Stimulated activated CD8-positive, alpha-beta memory T cell treated with anti-CD3 and anti-CD28 coated beads, Interleukin-12 subunit alpha, Interleukin-12 subunit beta, amount 100 ng/mL, for 1 hour (primary cell): ENCODE measurements around the gene NR1I2.

Experiments used
- DNase-seq: peaks from one replicate; pipeline ENCODE4 v3.0.0-alpha.2; 2020; ENCODE audit warnings: low read depth

The NR1I2 gene

GRCh38 chr3:119781330-119782198 lies at the start of gene NR1I2:
TSS of gene NR1I2 (plus strand) at chr3:119782101.
- no peak for DNase-seq

DNA sequence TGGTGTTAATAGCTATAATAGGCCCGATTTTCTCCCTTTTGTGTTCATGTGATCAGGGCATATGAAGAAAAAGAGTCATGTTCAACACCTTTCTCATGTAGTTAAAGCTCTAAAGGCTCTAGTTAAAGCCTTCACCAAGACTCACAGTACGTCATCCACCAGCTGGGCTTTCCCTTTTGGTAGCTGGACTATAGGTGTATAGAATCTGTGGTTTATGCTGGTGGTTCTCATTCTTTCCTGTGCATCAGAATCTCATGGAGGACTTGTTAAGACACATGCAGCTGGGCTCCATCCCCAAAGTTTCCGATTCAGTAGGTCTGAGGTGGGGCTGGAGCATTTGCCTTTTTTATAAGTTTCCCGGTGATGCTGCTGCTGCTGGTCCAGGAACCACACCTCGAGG lies 48.1 kb upstream of the NR1I2 start:
- DNase-seq = no peak

GRCh38 chr3:119738741-119739140 lies 43.2 kb upstream of the NR1I2 start:
- no peak for DNase-seq

GRCh38 chr3:119741657-119742590 lies 40.0 kb upstream of the NR1I2 start:
- DNase-seq = no peak

GRCh38 chr3:119743921-119744320 lies 38.0 kb upstream of the NR1I2 start:
- no peak for DNase-seq

- no peak for DNase-seq
Measured at GRCh38 chr3:119745942-119746341, 36.0 kb upstream of the NR1I2 start.

DNA sequence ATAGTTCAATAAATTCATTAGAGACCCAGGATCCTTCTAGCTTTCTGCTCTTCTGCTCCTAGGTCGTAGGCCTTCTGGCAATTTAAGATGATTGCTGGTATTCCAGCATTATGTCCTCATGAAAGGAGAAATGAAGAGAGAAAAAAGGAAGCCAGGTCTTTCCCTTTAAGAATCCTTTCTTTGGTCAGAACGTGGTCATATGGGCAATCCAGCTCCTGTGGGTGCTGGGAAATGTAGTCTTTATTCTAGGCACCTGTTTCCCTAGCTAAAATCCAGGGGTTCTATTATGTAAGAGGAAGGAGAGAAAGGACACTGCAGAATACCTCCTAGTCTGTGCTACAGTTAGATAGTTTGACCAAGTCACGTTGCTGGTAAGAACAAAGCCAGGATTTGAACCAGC lies 35.5 kb upstream of the NR1I2 start:
- no peak for DNase-seq

DNA sequence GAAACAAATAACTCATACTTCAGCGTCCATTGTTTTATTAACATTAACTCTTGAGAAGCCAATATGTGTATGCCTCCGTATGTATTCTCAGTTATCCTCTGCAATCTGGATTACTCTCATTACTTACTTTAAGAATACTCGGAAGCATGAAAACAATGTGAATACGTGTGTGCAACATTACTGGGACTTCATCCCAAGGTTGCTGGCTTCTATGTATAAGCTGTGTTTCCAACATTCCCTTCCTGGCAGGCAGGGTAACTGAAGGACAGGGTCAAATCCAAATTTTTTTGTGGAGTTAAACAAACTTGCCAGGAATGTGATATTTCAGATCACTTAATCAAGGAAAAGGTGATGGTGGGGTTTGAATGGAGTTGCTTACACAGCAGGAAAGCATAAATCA lies 34.5 kb upstream of the NR1I2 start:
- DNase-seq = no peak

DNA sequence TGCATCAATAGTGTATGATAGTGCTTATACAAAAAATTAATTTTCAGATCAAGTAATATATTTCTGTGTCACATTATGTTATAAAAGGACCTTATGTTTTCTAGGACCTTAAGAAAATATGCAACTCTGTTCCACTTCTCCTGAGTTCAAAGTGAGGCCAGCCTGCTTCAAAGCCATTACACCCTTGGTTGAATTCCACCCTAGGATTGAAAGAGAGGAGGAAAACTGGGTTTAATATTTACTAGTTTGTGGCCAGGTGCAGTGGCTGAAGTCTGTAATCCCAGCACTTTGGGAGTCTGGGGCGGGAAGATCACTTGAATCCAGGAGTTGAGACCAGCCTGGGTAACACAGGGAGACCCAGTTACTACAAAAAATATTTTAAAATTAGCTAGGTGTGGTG lies 32.9 kb upstream of the NR1I2 start:
- DNase-seq = no peak

DNA sequence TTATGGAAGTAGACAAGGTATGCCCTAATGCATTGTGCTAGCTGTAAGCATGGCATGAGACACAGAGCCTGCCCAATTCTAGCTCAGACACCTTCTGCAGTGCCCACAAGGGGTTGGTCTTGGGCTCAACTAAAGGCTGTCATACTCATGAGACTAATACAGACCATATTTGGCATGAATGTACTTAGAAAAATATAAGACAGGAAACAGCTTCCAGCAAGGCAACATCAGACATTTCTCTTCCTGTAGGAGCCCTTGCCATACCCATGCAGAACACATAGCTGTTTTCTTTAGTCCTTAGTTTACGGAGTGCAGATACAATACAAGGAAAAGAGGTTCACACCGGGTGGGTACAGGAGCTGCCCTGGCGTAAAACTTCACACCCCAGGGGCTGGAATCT lies 30.5 kb upstream of the NR1I2 start:
- no peak for DNase-seq

- DNase-seq = no peak
Measured at GRCh38 chr3:119759962-119760361, 21.9 kb upstream of the NR1I2 start.

DNA sequence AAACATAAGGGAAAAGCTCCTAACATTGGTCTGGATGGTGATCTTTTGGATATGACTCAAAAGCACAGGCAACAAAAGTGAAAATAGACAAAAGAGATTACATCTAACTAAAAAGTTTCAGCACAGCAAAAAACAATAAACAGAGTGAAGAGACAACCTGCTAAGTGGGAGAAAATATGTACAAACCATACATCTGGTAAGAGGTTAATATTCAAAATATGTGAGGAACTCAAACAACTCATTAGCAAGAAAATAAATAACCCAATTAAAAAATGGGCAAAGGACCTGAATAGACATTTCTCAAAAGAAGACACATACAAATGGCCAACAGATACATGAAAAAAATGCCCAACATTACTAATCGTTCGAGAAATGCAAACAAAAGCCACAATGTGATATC lies 19.0 kb upstream of the NR1I2 start:
- DNase-seq = no peak

DNA sequence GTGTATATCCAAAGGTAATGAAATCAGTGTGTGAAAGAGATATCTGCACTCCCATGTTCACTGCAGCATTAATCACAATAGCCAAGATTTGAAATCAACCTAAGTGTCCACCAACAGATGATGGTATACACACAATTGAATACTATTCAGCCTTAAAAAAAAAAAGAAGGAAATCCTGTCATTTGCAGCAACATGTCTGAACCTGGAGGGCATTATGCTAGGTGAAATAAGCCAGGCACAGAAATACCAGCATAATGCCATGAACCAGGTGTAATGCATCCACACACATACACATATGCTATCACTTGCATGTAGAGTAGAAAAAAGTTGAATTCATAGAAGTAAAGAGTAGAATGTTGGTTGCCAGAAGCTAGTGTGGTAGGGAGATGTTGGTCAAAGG lies 18.4 kb upstream of the NR1I2 start:
- DNase-seq = no peak

GRCh38 chr3:119765239-119765638 lies 16.7 kb upstream of the NR1I2 start:
- no peak for DNase-seq

DNA sequence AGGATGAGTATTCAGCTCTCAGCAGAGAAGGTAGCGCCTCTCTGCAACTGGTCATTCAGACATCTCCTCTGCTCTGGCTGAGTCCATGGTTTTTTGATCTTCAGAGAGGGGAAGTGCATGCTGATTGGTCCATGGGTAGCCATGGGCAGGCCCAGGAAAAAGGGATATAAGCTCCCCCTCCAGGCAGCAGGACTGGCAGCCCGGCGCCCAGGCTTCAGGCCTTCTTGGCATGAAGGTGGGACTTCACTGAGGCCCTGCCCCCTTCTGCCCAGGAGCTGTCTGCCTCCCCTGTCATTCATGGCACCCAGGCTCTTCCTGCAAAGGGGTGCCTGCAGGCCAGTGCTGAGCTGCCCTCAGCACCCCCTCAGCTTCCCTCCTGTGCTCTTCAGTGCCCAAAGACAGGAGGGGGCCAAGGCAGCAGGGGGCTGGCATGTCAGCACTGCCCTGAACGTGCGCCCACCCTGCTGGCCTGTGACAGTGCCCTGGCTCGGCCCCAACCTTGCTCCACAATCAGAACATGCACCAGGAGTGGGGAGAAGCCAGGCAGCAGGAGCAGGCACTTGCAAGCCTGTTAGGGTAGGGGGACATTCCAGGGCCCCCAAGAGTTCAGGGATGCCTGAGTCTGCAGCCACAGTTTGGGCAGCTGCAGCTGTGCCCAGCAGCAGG lies 13.8 kb upstream of the NR1I2 start:
- no peak for DNase-seq

DNA sequence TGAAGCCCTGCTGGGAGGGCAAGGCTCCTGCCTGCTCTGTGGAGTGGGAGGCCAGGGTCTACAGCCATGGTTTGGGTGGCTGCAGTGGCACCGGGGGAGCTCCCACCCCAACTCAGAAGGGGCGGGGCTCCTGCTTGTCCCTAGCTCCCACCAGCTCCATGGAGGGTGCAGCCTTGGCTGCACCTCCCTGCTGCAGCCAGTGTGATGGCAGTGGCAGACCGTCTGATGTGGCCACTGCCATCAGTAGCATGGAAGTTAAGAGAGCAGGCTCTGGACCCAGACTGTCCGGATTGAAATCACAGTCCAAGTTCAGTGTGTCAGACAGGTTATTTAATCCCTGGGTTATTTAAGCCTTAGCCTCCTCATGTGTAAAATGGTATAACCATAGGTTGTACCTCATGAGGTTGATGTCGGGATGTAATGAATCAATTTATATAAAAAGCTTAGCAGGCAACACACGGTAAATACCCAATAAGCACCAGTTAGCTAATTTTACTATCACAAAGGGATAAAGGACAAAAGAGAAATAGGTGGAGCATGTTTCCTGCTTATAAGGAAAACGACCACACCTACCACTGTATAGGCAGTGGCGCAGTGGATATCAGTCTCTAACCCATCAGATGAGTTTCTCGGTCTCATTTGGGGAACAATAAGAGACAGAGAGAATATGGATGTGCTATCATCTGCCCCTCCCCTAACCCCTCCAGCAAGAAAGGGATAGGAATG lies 13.1 kb upstream of the NR1I2 start:
- no peak for DNase-seq

DNA sequence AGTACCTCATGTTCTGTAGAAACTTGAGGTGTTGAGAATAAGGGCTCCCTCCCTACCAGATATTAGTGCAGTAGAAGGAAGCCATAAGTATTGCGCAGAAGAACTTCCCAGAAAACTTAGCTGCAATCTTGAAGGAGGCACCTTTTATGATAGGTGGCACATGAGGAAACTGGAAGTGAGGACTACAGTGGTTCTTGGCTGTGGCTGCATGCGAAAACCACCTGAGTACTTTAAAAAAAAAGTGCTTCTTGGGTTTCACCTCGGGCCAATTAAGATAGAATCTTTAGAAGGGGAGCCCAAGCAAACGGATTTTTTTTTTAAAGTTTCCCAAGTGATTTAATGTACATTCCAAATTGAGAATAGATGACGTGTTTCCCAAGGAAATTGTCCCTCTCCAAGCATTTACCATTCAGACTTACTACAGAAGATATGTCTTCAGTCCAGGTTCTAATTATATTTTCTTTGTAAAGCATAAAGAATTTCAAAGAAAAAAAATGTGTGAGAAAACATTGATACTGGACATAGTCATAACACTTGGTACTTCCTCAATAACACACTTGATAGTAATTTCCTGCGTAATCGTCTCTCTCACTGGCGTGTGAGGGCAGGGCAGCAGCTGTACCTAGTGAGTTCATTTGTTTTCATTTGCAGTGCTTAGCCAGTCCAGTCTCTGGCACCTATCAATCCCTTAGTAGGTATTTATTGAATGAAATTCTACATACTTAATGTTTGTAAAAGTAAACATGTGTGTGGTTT lies 12.3 kb upstream of the NR1I2 start:
- no peak for DNase-seq

- no peak for DNase-seq
Measured at GRCh38 chr3:119774444-119774843, 7.5 kb upstream of the NR1I2 start.

DNA sequence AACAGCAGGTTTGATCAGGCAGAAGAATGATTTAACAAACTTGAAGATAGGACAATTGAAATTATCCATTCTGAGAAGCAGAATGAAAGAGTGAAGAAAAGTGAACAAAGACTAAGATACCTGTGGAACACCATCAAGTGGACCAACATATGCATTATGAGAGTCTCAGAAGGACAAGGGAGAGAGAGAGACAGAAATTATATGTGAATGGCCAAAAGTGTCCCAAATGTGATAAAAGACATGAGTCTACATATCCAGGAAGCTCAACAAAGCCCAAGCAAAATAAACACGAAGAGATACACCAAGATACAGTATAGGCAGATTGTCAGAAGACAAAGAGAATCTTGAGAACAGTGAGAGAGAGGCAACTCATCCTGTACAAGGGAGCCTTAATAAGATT lies 5.6 kb upstream of the NR1I2 start:
- DNase-seq = no peak

DNA sequence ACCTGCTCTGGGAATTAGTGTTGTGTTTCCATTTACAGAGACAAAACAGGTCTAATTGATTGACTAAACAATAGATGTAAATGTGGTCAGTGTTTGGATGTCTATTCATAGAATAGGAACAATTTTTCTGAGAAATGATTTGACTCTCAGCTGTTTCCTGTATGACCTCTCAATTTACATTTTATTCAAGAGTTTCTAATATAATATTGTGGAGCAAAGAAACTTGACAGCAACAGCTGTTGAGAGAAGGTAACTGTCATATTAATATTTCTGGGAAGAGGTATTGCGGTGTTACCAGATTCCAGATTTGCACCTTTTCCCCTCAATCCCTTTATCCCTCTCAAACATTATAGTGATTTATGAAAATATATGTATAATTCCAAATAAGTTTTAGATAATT lies 3.7 kb upstream of the NR1I2 start:
- DNase-seq = no peak

- no peak for DNase-seq
Measured at GRCh38 chr3:119778811-119779210, 3.1 kb upstream of the NR1I2 start.
